HFFc6 (cell line): ENCODE results near the gene CASD1. TPM values are rescaled to one million over a fixed set of nuclear protein-coding genes. Genes with fewer than 3 reads are reported as not detected.

ENCODE experiments used
- DNase-seq: peaks from one replicate; pipeline ENCODE4 v3.0.0-alpha.2; 2018
- H3K27ac Mint-ChIP-seq: 2 replicates; pipeline ENCODE4 v1.8.0; 2020; ENCODE audit warnings: mild to moderate bottlenecking, mixed read lengths
- H3K27me3 Mint-ChIP-seq: 2 replicates; pipeline ENCODE4 v1.8.0; 2021; ENCODE audit warnings: mild to moderate bottlenecking, moderate library complexity, mixed read lengths; ENCODE audit not compliant: insufficient read depth
- H3K36me3 Mint-ChIP-seq: 2 replicates; pipeline ENCODE4 v1.8.0; 2021; ENCODE audit warnings: low read depth, mixed read lengths
- H3K4me1 Mint-ChIP-seq: 2 replicates; pipeline ENCODE4 v1.8.0; 2020; ENCODE audit warnings: low read depth, mixed read lengths
- H3K4me3 Mint-ChIP-seq: 2 replicates; pipeline ENCODE4 v1.8.0; 2020; ENCODE audit warnings: mild to moderate bottlenecking, moderate library complexity, mixed read lengths
- H3K9me3 Mint-ChIP-seq: 2 replicates; pipeline ENCODE4 v1.8.0; 2020; ENCODE audit warnings: mild to moderate bottlenecking, mixed read lengths
- CTCF ChIP-seq: fragments of 200-600 bp; sonication (generic); IDR thresholded peaks from 2 replicates; pipeline ENCODE4 v1.5.0; 2021; ENCODE audit warnings: antibody characterized with exemption, mild to moderate bottlenecking
- total RNA-seq, 6 experiments: library from RNA; stranded (reverse); fragmentation: NEBNext Ultra II Directional; extraction: Animal tissue kit (Norgen Biotek cat#: 25700); gene quantifications; 2 replicates in 1 of 6; 3 replicates in 5 of 6; pipeline ENCODE4 v1.2.3, GENCODE V29; 2021

The CASD1 gene
- total RNA-seq, 6 experiments from 2014 or later: 6.6 to 8.1 (median 7.1) TPM

GRCh38 chr7:94580601-94581000, 71.0 kb downstream of the CASD1 start:
- H3K4me1 Mint-ChIP-seq: peaks cover 17% of the 10 kb centered on the region
- H3K9me3 Mint-ChIP-seq: peaks cover 6% of the 10 kb centered on the region
- H3K27ac Mint-ChIP-seq: no peak overlapping the region
- H3K27me3 Mint-ChIP-seq: no peaks in the 10 kb centered on the region; the same call in 1 of the 2 replicates
- peaks cover 6% of the 10 kb centered on the region for H3K36me3 Mint-ChIP-seq
- no peak overlapping the region for H3K4me3 Mint-ChIP-seq
- DNase-seq: peak; percentile 28
- TF ChIP-seq CTCF: no peak

DNA sequence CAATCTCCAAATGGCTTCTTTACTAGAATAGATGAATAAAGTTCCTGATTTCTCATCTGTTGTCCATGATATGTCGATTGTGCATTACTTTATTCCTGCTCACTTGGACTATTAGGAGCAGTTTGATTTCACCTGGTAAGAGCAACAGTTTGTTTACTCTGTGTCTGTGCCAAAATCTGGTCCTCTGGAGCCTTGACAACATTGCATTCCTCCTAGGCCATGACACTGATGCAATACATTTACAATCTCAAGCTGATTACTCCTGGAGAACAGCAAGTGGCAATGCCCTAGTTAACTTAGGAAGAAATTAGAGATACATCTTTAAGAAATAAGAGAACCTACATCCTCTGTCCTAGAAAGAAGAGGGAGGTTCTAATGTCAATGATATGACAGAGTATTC, 74.5 kb downstream of the CASD1 start:
- peaks cover 2% of the 10 kb centered on the region; the same call in 1 of the 2 replicates for H3K36me3 Mint-ChIP-seq
- no peak for DNase-seq
- H3K27ac Mint-ChIP-seq: no peak overlapping the region
- peaks cover 17% of the 10 kb centered on the region for H3K4me1 Mint-ChIP-seq
- H3K4me3 Mint-ChIP-seq: no peak overlapping the region
- no peaks in the 10 kb centered on the region; the same call in 1 of the 2 replicates for H3K27me3 Mint-ChIP-seq
- no peaks in the 10 kb centered on the region for H3K9me3 Mint-ChIP-seq
- no peak for TF ChIP-seq CTCF

GRCh38 chr7:94588075-94588474, 78.5 kb downstream of the CASD1 start:
- Mint-ChIP-seq H3K4me3 (no peak overlapping the region), H3K9me3 (no peaks in the 10 kb centered on the region)

DNA sequence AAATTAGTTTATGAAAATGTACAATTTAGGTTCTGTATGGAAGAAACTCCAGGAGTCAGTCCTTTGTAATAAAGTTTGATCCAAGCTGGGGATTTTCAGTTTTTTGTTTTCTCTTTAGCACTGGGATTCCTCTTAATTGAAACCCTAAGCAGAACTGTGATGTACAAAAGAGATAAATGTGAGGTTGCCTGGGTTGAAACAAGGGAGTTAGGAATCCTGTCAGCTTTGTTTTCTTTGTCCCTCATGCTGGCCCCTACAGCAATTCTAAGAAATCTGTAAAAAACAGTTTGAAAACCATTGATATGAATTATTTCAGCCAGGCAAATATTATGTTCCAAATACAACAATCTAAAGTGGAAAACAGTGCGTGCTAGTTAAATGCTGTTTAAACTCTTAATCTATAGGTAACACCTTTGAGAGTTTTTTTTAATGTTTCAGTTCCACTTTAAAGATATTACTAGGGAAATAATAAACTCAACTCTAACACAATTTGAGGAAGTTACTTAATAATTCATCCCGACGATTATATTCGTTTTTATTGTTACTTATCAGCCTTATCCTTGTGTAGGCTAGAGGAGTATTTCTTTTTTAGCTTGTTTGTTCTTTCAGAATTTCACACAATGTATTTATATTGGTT, 81.0 kb downstream of the CASD1 start:
- Mint-ChIP-seq H3K27ac (no peak overlapping the region), H3K27me3 (no peaks in the 10 kb centered on the region), H3K36me3 (peaks cover 5% of the 10 kb centered on the region; the same call in 1 of the 2 replicates), H3K4me3 (no peak overlapping the region), H3K4me1 (no peaks in the 10 kb centered on the region), H3K9me3 (no peaks in the 10 kb centered on the region)
- no peak for TF ChIP-seq CTCF
- no peak for DNase-seq

More at GRCh38 chr7:94588075-94588474, 78.5 kb downstream of the CASD1 start:
- no peak for DNase-seq
- Mint-ChIP-seq H3K27ac (no peak overlapping the region), H3K36me3 (peaks cover 5% of the 10 kb centered on the region; the same call in 1 of the 2 replicates), H3K27me3 (no peaks in the 10 kb centered on the region), H3K4me1 (no peaks in the 10 kb centered on the region)
- no peak for TF ChIP-seq CTCF

DNA sequence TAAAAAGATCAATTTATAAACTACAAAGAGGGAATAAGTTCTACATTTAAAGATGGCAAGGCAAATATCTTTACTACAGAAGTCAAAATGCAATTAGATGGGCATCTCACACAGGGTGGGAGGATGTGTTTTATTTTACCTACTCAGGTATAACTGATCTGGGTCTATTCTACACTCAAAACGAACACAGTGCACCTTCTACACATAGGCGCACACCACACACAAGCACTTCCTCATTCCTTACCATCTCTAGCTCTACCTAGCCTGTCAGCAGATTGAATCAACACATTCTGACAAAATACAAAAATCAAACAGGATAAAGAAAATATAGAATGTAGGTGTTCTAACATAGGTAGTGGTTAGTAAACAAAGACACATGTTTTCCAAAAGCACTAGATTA, 81.6 kb downstream of the CASD1 start:
- Mint-ChIP-seq H3K27me3 (no peaks in the 10 kb centered on the region), H3K36me3 (peaks cover 5% of the 10 kb centered on the region; the same call in 1 of the 2 replicates), H3K4me3 (no peak overlapping the region), H3K9me3 (no peaks in the 10 kb centered on the region), H3K4me1 (no peaks in the 10 kb centered on the region), H3K27ac (no peak overlapping the region)
- DNase-seq: no peak
- no peak for TF ChIP-seq CTCF
